Endothelial cell of umbilical vein (primary cell): Measurements from ENCODE around the gene NECTIN2. TPM values are rescaled to one million over a fixed set of nuclear protein-coding genes. Genes with fewer than 3 reads are reported as not detected.

ENCODE experiments used
- BruUV-seq: library from RNA; stranded (reverse); fragments of 400-500 nt; replicated peaks from 2 replicates; lab custom pipeline; 2021; lab: Mats Ljungman, UMichigan
- CTCF ChIA-PET: fragments of 300-600, 350-600 bp; sonication (Branson Sonifier 250); formaldehyde crosslinking; loops from one replicate; lab custom pipeline; 2021; ENCODE audit warnings: antibody characterized with exemption, inconsistent platforms; lab: Charles Lee
- POLR2A ChIA-PET: fragments of 300-600, 350-600 bp; sonication (Branson Sonifier 250); formaldehyde crosslinking; loops from one replicate; lab custom pipeline; 2021; ENCODE audit warnings: antibody characterized with exemption, inconsistent platforms; lab: Charles Lee
- DNase-seq: peaks from one replicate; pipeline ENCODE4 v3.0.0-alpha.2; 2011; ENCODE audit warnings: low read depth, low spot score
- FAIRE-seq: peaks from 2 replicates; lab custom pipeline; 2011; peaks lifted over from hg19 to GRCh38; lab: Jason Lieb, UNC
- H2AFZ ChIP-seq: 2 replicates; pipeline ENCODE4 v1.6.0; 2012; ENCODE audit warnings: low read depth, low read length, control low read depth, inconsistent platforms
- H3K27ac ChIP-seq: 2 replicates; pipeline ENCODE4 v1.5.1; 2011; ENCODE audit warnings: low read depth, mild to moderate bottlenecking, control low read depth, low read length, moderate library complexity; ENCODE audit not compliant: insufficient read depth
- H3K27me3 ChIP-seq, 2 experiments: 2 replicates each; pipeline versions ENCODE4 v1.6.0 to v1.6.1; 2011; ENCODE audit warnings: low read length in 2 of 2, mixed read lengths in 1 of 2; ENCODE audit not compliant: control insufficient read depth in 2 of 2, insufficient read depth in 2 of 2
- H3K36me3 ChIP-seq, 2 experiments: 2 replicates in 1 of 2; 3 replicates in 1 of 2; pipeline ENCODE4 v1.5.1; 2011; ENCODE audit warnings: low read length in 2 of 2, mild to moderate bottlenecking in 1 of 2, moderate library complexity in 1 of 2; ENCODE audit not compliant: control insufficient read depth in 2 of 2, insufficient read depth in 2 of 2; ENCODE audit errors: extremely low read depth in 1 of 2
- H3K4me1 ChIP-seq: 3 replicates; pipeline ENCODE4 v1.5.1; 2011; ENCODE audit warnings: mild to moderate bottlenecking, low read length; ENCODE audit not compliant: control insufficient read depth, insufficient read depth; ENCODE audit errors: extremely low read depth
- H3K4me2 ChIP-seq: 2 replicates; pipeline ENCODE4 v1.6.1; 2011; ENCODE audit warnings: low read length, control low read depth, mixed read lengths; ENCODE audit not compliant: insufficient read depth
- H3K4me3 ChIP-seq, 3 experiments: fragments of 200-600 bp in 1 of 3; sonication (generic), shearing (Covaris generic) in 1 of 3; replicated peaks in 1 of 3; 2 replicates each; pipeline ENCODE4 v1.5.1; 2011 to 2016; ENCODE audit warnings: control low read depth in 3 of 3, low read length in 3 of 3, mild to moderate bottlenecking in 2 of 3, inconsistent platforms in 1 of 3, low read depth in 1 of 3, moderate library complexity in 1 of 3; ENCODE audit not compliant: insufficient read depth in 1 of 3
- H3K79me2 ChIP-seq: 2 replicates; pipeline ENCODE4 v1.6.0; 2012; ENCODE audit warnings: low read length, inconsistent platforms; ENCODE audit not compliant: control insufficient read depth, insufficient read depth
- H3K9ac ChIP-seq: replicated peaks from 2 replicates; pipeline ENCODE3; 2011; ENCODE audit warnings: low read length, control low read depth; ENCODE audit not compliant: insufficient read depth; ENCODE audit errors: extremely low read depth
- H3K9me1 ChIP-seq: replicated peaks from 3 replicates; pipeline ENCODE4 v1.6.0; 2011; ENCODE audit warnings: mild to moderate bottlenecking, low read length; ENCODE audit not compliant: control insufficient read depth, insufficient read depth; ENCODE audit errors: extremely low read depth
- H3K9me3 ChIP-seq: replicated peaks from 2 replicates; pipeline ENCODE4 v1.5.1; 2012; ENCODE audit warnings: low read length, inconsistent platforms; ENCODE audit not compliant: control insufficient read depth, insufficient read depth
- H4K20me1 ChIP-seq: replicated peaks from 2 replicates; pipeline ENCODE3; 2011; ENCODE audit warnings: mild to moderate bottlenecking, low read length; ENCODE audit not compliant: control insufficient read depth, insufficient read depth; ENCODE audit errors: extremely low read depth
- EZH2 ChIP-seq: IDR thresholded peaks from 2 replicates; pipeline ENCODE4 v1.6.1; 2012; ENCODE audit warnings: borderline replicate concordance, low read depth, mild to moderate bottlenecking, moderate library complexity, low read length, inconsistent platforms; ENCODE audit not compliant: severe bottlenecking
- FOS ChIP-seq: IDR thresholded peaks from 2 replicates; pipeline ENCODE4 v1.6.1; 2011; ENCODE audit warnings: mild to moderate bottlenecking, low read length, moderate library complexity, borderline replicate concordance; ENCODE audit not compliant: insufficient read depth
- GATA2 ChIP-seq: IDR thresholded peaks from 2 replicates; pipeline ENCODE4 v1.7.0; 2011; ENCODE audit warnings: low read depth, mild to moderate bottlenecking, moderate library complexity, mixed read lengths, low read length; ENCODE audit not compliant: insufficient read length, insufficient read depth
- JUN ChIP-seq: IDR thresholded peaks from 2 replicates; pipeline ENCODE4 v1.6.1; 2011; ENCODE audit warnings: borderline replicate concordance, low read depth; ENCODE audit not compliant: insufficient read length, insufficient read depth
- MYC ChIP-seq: IDR thresholded peaks from one replicate; pipeline ENCODE4 v1.6.1; 2011; ENCODE audit warnings: mild to moderate bottlenecking, low read depth, low read length
- POLR2A ChIP-seq: IDR thresholded peaks from 2 replicates; pipeline ENCODE4 v1.6.1; 2012; ENCODE audit warnings: low read depth, mild to moderate bottlenecking, control low read depth, low read length
- POLR2AphosphoS5 ChIP-seq: IDR thresholded peaks from 2 replicates; pipeline ENCODE4 v1.6.1; 2012; ENCODE audit warnings: low read depth, mild to moderate bottlenecking, control low read depth, low read length, moderate library complexity; ENCODE audit not compliant: insufficient read depth
- dilution Hi-C: fragments of 300-500 bp; cut with MboI; formaldehyde crosslinking; loops from one replicate; pipeline ENCODE4 v1.15.0; 2019; ENCODE audit warnings: low sequenced_read_pairs; ENCODE audit not compliant: extremely low pct_ligation_motif_present
- intact Hi-C: fragments of 100-400 bp; cut with micrococcal nuclease; formaldehyde crosslinking; loops from one replicate; pipeline ENCODE4 v1.10.0; 2022
- polyA plus RNA-seq, 4 experiments: library from polyadenylated mRNA; depleted of rRNA in 3 of 4; stranded (reverse) in 3 of 4; unstranded in 1 of 4; fragments of >200 nt; gene quantifications; 2 replicates each; pipeline versions ENCODE4 v1.2.1 to v1.2.3, GENCODE V29; 2011 to 2012; ENCODE audit warnings: missing spikeins in 1 of 4
- total RNA-seq: library from RNA; stranded (reverse); gene quantifications from 2 replicates; pipeline ENCODE4 v1.2.3, GENCODE V29; 2021
- TF ChIP-seq, protein P1 (sequence below), 2 donors: IDR thresholded peaks; 1 replicate in 1 of 2; 2 replicates in 1 of 2; pipeline ENCODE4 v1.5.1; 2011; ENCODE audit warnings: low read length in 2 of 2, mild to moderate bottlenecking in 2 of 2, moderate library complexity in 2 of 2, control low read depth in 1 of 2, inconsistent platforms in 1 of 2, low read depth in 1 of 2; ENCODE audit not compliant: insufficient read depth in 1 of 2; ENCODE audit errors: extremely low read depth in 1 of 2
- TF ChIP-seq, protein P2 (sequence below): IDR thresholded peaks from 2 replicates; pipeline ENCODE4 v1.6.1; 2011; ENCODE audit not compliant: insufficient read depth, insufficient read length

NECTIN2 gene
- total and polyA plus RNA-seq, 2 donors (not counting 3 experiments of a cell fraction or from before 2014, with no cell fraction given): 211 to 238 TPM

DNA sequence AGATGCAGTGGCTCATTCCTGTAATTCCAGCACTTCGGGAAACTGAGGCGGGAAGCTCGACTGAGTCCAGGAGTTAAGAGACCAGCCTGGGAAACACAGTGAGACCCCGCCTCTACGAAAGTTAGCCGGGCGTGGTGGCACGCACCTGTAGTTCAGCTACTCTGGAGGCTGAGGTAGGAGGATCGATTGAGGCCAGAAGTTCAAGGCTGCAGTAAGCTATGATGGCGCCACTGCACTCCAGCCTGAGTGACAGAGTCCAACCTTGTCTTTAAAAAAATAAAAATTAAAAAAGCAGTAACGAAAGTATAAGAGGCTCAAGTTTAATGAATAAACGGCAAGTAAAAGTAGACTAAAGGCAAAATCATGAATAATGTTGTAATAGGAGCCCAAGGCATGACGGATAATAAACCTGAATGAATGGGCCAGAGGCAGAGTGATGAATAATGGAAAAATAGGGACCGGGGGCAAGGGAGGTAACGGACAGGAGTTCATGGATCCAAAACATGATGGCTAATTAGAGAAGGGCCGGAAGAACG is 43.8 kb downstream of the NECTIN2 start:
- Histone ChIP-seq H3K27me3 (no peaks in the 10 kb centered on the region), H3K27ac (peak overlapping the region; percentile 65), H3K4me1 (peaks cover 16% of the 10 kb centered on the region), H3K4me2 (peak overlapping the region; percentile 65), H2AFZ (no peak overlapping the region), H3K36me3 (peaks cover 6 to 31% of the 10 kb centered on the region in 2 experiments), H3K4me3 (peak overlapping the region in 2 of 3 experiments; percentile 20 to 44), H3K9me3 (no peaks in the 10 kb centered on the region), H3K9ac (peak overlapping the region; percentile 16), H4K20me1 (no peaks in the 10 kb centered on the region), H3K9me1 (no peaks in the 10 kb centered on the region), H3K79me2 (peaks cover 31% of the 10 kb centered on the region)
- ChIA-PET POLR2A (interaction anchor here (0.9 to 1.4 kb wide), 4 partner anchors 9 to 44 kb away, joined by 3 read pairs; partner anchors contain the start of gene NECTIN2), CTCF (interaction anchor here (1.3 to 1.6 kb wide), 8 partner anchors 14 to 169 kb away, joined by 3 to 5 read pairs (median 4); no protein-coding TSS in a partner anchor)
- FAIRE-seq (no peak), DNase-seq (no peak)
- no peak for TF ChIP-seq POLR2AphosphoS5
- TF ChIP-seq, protein P1, sequence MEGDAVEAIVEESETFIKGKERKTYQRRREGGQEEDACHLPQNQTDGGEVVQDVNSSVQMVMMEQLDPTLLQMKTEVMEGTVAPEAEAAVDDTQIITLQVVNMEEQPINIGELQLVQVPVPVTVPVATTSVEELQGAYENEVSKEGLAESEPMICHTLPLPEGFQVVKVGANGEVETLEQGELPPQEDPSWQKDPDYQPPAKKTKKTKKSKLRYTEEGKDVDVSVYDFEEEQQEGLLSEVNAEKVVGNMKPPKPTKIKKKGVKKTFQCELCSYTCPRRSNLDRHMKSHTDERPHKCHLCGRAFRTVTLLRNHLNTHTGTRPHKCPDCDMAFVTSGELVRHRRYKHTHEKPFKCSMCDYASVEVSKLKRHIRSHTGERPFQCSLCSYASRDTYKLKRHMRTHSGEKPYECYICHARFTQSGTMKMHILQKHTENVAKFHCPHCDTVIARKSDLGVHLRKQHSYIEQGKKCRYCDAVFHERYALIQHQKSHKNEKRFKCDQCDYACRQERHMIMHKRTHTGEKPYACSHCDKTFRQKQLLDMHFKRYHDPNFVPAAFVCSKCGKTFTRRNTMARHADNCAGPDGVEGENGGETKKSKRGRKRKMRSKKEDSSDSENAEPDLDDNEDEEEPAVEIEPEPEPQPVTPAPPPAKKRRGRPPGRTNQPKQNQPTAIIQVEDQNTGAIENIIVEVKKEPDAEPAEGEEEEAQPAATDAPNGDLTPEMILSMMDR (IDR thresholded peaks at IDR 0.05; ENCODE audit: extremely low read depth in 1 of 2, insufficient read depth in 1 of 2, low read depth in 1 of 2, low read length in 2 of 2): no peak
- no peak for TF ChIP-seq MYC
- TF ChIP-seq, protein P2, sequence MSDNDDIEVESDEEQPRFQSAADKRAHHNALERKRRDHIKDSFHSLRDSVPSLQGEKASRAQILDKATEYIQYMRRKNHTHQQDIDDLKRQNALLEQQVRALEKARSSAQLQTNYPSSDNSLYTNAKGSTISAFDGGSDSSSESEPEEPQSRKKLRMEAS: no peak
- TF ChIP-seq JUN: no peak
- TF ChIP-seq POLR2A: no peak
- no peak for TF ChIP-seq FOS
- no peak for TF ChIP-seq GATA2
- no peak for TF ChIP-seq EZH2
- dilution Hi-C loops: no loop called here
- intact Hi-C loops: loop anchor here (1.0 to 5.0 kb wide), 6 partner anchors 13 to 171 kb away; partner anchors contain the start of gene CLPTM1
- BruUV-seq: TSS peak; percentile 84
